Activated CD4-positive, alpha-beta T cell treated with anti-CD3 and anti-CD28 coated beads, Interleukin-2, amount 50 U/mL, for 48 hours (primary cell): ENCODE data around the gene SNX14.
"Not testable (repeated sequence)": the region's sequence is repeated elsewhere in the genome, so short reads cannot be mapped to it uniquely, and the experiment has no call there.

ENCODE experiments used
- DNase-seq, 2 experiments: peaks; one replicate each; pipeline ENCODE4 v3.0.0-alpha.2; 2020

SNX14 gene, protein sequence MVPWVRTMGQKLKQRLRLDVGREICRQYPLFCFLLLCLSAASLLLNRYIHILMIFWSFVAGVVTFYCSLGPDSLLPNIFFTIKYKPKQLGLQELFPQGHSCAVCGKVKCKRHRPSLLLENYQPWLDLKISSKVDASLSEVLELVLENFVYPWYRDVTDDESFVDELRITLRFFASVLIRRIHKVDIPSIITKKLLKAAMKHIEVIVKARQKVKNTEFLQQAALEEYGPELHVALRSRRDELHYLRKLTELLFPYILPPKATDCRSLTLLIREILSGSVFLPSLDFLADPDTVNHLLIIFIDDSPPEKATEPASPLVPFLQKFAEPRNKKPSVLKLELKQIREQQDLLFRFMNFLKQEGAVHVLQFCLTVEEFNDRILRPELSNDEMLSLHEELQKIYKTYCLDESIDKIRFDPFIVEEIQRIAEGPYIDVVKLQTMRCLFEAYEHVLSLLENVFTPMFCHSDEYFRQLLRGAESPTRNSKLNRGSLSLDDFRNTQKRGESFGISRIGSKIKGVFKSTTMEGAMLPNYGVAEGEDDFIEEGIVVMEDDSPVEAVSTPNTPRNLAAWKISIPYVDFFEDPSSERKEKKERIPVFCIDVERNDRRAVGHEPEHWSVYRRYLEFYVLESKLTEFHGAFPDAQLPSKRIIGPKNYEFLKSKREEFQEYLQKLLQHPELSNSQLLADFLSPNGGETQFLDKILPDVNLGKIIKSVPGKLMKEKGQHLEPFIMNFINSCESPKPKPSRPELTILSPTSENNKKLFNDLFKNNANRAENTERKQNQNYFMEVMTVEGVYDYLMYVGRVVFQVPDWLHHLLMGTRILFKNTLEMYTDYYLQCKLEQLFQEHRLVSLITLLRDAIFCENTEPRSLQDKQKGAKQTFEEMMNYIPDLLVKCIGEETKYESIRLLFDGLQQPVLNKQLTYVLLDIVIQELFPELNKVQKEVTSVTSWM

DNA sequence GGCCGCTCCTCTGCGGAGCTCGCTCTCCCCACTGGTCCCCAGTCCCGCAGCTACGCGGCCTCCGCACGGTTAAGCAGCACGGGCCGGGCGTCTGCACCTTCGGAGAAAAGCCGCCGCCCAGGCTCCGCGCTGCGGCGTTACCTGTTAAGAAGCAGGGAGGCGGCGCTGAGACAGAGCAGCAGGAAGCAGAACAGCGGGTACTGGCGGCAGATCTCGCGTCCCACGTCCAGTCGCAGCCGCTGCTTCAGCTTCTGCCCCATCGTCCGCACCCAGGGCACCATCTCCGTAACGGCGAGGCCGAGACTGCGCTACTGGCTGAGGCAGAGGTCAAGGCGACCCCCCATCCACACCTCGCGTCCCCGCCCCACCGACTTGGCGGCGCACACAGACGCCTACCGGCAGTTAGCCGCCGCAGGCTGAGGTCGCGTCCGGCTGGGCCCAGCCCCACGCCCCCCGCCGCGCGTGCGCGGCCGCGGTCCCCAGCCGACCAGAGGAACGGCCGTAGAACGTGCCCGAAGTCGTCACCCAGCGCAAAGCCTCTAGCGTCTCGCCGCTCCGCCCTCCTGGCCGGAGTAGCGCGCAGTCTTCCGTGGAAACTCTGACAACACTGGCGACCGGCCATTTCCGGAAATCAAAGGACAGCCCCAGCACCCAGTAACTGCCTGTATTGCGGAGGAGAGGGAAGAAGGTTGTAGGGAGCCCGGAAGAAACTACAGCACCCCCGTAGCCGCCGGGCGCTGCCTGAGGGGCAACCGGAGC lies at the start of gene SNX14:
SNX14 (minus strand) TSS at position 421 of the 759 bp plus-strand sequence; CDS start at position 281, 140 bp downstream.
- DNase-seq: peak; percentile 82 to 88

DNA sequence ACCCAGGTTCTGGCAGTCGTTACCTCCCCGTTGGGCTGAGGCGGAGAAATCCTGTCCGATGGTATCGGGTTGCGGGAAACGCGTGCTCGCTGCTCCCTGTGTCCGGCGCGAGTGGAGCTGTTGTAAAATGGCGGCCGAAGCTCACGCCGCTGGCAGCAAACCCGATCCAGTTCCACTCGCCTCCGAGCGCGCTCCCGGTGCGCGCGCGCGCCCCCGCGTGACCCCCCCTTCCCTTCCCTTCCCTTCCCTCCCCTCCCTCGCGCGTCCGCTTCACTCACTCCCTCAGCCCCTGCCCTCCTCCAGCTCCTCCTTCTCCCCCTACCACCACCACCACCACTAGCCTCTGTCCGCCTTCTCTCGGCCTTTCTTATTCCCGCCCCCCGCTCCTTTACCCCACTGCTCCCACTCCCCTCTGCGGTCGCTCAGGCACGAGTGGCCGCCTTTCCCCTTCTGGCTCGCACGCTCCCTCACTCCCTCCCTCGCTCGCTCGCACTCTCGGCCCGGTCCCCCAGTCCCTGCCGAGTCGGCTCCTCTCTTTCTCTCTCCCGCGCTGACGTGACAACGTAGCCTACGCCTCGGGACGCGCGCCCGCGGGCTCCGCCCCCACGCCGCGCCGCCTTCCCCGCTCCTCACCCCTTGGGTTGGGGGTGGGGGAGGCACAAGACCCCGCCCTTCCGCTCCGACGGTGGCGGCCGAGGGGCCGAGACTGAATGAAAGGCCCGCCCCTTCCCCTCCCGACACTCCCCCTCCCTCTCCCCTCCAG lies 49.3 kb upstream of the SNX14 start, which contains the start of gene SYNCRIP:
SYNCRIP (minus strand) TSS at position 113 of the 763 bp plus-strand sequence. CDS start 1,447 bp downstream, outside the sequence.
- peak; percentile 98 for DNase-seq

DNA sequence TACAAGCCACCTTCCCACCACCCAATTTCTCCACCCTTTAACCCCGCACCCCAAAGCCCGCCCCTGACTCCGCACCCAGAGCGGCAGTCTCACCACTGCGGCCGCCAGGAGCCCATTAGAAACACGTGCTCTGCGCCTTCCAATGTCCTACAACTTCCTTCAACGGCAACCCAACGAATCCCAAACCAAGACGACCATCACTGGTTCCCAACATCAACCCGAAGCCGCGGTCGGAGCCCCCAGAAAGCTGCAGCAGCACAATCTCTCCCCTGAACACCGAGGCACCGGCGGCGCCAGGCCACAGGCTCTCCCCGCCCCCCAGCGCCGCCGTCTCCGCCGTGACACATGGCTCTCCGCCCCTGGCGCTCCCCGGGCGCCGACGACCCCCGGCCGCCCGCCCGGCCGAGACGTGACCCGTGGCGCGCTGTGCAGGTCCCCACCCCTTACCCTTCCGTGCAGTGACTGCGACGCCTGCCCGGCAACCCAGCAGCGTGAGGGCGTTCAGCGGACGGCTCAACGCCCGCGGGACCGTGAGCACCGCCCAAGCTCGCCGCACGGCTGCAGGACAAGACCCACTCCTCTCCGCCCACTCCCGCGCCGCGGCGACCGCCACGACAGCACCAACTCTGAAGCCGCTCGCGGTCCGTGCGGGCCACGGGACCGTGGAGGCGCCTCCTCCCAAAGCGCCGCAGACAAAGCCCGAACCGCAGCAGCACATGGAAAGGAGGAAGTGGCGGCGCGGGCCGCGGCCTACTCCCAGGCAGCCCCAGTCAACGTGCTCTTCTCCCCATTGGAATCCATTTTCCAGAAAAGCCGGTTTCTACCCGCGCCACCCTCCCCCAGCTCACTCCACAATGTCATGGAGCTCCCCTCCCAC lies 48.5 kb upstream of the SNX14 start:
- peak; percentile 46 to 62 for DNase-seq

DNA sequence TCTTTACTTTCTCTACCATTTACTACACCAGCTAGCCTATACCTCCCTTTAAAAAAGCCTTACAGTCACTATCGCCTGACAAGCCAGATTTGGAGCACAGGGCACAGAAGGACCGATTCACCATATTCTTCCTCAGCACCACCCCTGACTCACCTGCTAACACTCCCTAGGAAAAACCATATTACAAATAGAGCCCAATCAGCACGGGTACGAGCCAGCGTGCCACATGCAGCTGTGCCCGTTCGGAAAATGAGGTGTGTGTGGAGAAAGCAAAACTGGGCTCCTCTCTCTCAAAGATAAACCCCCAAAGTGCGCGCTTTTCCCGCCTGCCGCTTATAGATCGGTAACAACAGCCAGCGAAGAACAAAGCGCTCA lies 47.9 kb upstream of the SNX14 start:
- no peak for DNase-seq

DNA sequence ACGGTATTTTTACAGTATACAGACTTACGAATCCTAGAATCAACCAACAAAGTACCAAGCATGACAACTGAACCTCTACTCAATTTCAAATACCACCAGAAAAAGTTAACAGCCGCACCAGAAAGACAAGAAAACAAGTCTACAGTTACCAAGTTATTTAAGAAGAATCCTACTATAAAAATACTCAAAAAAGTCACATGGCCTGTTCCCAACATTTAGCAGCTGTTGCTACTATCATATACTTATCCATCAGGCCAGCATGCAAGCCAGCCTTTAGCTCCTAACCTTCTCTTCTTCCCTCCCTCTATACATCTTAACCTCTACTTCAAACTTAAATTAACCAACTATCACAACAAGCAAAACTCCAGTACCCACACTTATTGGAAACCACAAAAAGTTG lies 47.2 kb upstream of the SNX14 start:
- no peak for DNase-seq

DNA sequence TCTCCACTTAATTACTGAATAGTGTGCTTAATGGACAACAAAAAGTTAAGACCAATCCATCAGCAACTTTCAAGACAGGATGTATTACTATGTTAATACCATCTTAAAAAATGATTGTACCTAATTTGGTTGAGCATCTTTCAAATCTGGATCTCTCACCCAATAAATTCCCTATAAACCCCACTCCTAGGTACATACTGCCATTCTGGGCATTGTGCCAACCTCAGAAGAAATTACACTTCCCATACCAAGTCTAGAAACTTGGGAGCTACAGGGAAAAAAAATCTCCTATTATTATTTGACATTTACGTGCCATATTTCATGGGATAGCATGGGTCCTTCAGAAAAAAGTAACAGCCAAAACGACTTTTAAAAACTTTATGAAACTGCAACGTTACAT lies 43.9 kb upstream of the SNX14 start:
- no peak for DNase-seq

DNA sequence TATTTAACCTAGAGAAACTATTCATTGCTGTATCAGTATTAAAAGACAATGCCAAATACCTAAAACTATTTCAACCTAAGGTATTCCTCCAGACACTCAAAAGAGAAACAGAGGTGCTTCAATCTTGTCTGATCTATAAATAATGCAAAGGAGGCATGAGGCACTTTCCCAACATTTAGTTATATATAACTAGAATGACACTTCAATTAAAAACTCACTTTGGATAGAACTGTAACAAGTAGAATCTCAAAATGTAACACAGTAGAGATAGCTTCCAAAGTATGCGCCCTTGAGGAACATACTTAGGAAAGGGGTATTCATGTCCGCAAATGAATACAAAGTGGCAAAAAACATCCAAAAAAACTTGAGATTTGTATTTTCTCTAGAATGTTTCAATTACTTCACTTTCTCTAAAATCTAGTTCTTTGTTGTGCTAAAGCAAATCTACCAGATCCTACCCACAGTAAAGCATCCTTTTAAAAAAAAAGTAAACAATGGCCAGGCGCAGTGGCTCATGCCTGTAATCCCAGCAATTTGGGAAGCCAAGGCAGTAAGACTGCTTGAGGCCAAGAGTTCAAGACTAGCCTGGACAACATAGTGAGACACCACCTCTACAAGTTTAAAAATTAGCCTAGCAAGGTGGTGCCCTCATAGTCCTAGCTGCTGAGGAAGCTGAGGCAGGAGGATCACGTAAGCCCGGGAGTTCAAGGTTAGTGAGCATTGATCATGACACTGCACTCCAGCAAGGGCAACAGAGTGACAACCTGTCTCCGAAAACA lies 38.7 kb upstream of the SNX14 start:
- DNase-seq: no peak

DNA sequence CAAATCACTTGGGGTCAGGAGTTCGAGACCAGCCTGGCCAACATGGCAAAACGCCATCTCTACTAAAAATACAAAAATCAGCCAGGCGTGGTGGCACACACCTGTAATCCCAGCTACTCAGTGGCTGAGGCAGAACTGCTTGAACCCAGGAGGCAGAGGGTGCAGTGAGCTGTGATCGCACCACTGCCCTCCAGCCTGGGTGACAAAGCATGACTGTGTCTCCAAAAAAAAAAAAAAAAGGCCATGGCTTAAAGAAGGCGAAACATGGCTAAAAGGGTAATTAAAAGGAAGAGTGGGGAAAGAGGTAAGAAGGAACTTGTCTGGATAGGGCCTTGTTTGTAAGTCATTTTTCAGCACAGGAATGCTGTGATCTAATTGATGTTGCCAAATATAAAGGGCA lies 37.5 kb upstream of the SNX14 start:
- DNase-seq: not testable (repeated sequence)

DNA sequence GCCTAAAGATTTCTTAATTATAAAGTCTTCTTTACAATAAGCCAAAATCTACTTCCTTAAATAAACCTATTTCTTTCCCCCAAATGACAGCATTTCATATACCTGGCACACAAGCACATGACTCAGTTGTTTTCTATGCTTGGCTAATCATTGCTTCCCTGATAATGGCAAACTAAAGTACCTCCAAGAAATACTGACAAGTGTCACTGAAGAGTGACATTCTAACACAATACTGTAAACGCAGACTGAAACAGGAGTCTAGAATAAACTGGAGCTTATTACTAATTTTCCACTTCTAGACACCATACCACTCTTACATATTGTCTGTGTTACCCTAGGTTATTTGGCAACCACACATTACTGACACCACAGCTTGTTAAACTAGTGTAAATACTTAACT lies 34.7 kb upstream of the SNX14 start:
- no peak for DNase-seq

DNA sequence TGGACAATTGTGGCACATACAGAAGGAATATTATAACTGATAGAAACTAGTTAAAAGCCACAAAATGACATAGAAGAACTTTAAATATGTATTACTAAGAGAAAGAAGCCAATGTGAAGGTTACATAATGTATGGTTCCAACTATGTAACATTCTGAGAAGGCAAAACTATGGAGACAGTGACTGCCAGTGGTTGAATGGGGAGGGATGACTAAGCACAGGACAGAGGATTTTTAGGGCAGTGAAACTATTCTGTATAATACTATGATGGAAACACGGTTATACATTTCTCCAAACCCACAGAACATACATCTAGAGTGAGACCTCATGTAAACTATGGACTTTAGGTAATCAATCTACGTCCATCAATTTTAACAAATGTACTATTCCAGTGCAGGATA lies 26.6 kb upstream of the SNX14 start:
- no peak for DNase-seq

DNA sequence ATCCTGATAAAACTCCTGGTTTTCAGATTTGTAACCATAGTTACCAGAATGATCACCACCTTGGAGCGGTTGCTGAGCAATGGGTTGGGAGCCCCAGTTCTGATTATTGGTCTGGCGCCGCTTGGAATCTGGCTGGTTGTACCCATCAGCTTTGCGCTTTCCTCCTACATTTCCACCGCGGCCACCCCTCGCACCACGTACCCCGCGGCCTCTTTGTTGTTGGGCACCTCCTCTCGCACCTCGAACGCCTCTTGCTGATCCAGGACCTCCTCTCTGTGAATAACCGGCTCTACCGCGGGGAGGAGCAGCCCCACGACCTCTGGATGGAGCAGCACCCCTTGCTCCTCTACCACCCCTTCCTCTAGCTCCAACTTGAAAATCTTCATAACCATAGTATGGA lies 21.1 kb upstream of the SNX14 start:
- DNase-seq: no peak

DNA sequence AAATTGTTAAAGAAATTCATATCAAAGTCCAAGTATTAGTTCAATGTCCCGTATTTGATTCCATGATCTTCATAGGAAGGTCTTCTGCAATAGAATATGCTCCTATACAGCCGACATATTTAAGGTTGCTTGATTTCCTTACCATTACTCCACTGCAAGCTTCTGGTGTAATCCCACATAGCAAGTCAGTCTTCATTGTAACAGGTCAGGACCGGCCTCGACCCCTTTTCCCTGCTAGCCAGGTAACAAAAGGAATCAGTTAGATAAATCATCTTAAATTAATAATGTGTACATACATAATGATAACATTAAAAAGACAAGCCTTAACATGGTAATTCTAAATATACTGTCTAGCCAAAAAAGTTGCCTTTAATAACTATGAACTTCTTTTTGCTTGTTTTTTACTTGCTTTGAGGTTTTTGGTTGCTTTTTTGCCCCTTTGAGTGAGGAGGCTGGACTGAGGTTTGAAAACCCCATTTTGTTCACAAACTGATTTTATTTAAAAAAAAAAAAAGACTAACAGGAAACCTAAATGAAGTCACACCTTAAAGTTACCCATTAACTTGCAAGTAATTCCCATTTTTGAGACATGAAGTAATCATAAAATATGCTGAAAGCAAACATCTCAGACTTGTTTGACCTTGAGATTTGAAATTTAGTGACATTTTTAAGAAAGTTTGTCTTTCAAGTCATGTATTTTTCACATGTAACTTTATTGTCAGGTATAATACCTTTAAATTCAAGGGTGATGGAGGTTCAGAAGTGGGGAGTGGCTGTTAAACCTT lies 19.2 kb upstream of the SNX14 start:
- no peak for DNase-seq

DNA sequence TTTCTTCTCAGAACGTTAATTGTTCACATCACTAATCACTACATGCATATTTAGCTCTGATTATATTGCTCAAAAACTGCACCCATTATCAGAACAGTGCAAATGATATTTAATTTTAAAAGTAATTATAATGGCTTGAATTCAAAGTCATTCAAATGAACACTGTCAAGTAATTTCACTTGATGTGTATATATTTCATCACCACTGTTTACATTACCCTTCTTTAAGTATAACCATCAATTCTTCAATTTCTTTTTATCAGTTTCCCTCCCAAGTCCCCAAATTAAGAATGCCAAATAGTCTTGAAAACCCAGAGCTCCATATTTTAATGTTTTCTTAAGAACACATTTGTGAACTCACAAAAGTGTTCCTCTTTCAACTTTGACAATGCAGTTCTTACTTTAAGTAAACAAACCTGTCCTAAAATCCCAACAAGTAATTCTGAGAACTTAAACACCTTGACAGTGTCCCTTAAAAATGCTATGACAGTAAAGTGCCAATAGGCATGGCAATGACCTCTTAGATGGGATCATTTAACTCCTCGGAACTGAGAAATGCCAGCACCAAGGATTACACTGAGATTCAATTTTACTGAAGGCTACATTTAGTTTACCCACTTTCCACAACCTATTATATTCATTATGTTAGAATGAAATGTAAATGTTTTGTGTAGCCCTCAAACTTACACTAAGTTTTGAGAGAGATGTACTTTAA lies 16.7 kb upstream of the SNX14 start:
- no peak for DNase-seq

DNA sequence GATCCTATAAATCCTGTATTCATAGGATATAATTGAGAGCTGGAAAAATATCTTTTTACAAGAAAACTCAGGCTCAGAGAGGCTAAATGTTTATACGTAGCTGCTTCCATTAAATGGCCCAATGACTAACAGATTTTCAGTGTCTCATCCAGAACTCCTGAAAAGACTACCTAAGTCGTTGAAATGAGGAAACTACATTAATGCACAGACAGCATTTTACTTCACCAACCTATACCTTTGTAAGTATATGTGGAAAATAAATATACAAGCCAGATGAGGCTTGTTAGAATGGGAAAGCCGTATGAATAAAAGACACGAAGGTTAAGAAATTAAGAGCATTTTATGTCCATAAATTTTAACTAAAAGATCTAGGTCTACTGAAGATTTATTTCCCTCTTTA lies 8.4 kb upstream of the SNX14 start:
- DNase-seq: no peak

DNA sequence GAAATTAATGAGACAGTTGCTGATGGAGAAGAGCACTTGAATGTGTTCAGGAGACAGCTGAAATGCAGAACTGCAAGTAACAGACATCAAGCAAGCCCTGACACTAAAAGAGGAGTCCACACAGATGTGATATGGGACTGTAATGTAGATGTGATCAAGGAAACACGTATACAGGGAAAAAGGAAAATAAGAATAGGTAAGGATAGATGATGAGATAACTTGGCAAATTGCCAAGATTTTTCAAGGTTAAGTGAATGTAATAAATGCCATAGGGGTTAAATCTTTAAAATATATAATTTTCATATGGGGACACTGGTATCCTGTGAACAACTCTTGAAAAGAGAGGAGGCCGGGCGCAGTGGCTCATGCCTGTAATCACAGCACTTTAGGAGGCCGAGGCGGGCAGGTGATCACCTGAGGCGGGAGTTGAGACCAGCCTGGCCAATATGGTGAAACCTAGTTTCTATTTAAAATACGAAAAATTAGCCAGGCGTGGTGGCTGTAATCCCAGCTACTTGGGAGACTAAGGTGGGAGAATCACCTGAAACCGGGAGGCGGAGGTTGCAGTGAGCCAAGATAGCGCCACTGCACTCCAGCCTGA lies 7.2 kb upstream of the SNX14 start:
- DNase-seq: no peak

DNA sequence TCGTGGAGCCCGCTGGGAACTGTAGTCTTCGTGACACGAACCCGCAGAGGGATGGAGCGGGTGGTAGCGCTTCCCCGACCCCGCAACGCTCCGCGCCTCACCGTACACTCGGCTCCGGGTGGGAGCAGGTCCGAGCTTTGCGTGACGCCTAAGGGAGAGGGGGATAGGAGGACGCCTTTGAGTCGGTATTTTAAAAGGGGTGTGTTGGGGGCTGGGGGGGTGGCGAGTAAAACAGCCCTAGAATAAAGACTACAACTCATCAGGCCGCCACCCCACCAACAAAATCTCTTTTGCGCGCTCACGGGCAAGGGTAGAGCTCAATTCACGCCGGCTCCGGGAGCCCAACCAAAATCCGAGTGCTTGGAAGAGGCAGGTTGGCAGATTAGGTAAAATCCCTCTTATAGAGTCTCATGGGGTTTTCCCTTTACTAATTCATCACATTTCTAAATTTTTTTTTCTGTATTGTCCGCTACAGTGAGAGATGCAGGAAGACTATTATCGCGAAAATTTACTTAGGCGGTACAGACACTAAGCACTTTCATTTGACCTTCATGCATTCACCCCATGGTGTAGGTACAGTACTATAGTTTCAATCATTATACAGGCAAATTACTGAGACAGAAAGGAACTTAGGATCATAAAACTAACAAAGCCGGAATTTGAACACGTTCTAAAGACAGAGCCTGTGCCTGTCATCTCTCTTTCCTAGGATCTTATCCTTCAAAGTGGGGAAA lies 706 bp upstream of the SNX14 start:
- DNase-seq: peak; percentile 50 to 66

DNA sequence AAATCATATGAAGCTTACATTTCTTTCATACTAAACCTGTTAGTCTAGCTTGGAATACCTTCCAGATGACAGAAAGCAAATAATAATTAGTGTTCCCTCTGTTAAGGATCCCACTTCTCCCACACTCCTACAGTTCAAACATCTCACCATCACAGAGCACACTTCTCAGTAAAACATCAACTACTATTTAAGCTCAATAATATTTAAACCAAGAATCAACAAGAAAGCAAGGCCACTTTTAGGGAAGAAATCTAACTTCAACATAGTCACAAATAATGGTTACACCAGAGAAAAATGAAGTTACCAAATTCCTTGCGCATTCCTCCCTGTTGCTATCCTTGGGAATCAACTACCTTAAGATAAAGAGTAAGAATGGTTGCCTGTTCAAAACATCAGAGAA lies 1.6 kb downstream of the SNX14 start:
- DNase-seq: no peak

DNA sequence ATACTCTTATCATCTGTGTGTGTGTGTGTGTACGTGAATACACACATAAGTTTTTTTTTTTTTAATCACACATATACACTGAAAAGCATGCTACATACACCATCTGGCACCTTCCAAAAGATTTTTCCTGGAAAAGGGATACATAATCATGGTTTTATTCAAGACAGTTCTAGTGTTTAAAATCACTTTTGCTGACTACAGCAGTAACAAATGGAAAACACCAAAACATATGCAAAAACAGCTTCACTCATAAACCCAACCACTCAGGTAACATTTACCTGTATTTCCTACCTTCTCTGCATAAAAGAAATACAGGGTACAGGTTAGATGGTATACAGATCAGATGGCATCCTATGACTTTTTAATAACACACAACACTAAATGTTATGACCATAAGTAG lies 2.5 kb downstream of the SNX14 start:
- DNase-seq: no peak
